CD1c-positive myeloid dendritic cell (primary cell): ENCODE results near the gene FNDC1.

Experiments used
- DNase-seq: peaks from one replicate; pipeline ENCODE4 v3.0.0-alpha.2; 2016; ENCODE audit errors: extremely low spot score

FNDC1 gene

DNA sequence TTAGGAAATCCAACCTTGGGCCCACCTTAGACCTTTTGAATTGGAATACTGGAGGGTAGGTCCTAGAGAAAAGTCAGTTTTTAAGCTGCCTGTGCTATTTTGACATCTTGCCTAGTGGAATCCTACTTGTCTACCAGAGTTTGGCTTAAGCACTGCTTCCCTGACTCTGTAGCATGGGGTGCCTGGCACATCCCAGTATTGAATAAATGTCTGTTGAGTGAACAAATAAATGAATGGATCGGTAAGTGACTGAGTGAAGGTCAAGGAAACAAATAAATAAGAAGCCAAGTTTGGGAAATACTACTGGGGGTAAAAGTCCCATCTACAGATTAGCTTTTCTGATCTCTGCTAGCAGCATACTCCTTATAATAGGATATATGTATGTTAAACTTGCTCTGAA is 140.5 kb downstream of the FNDC1 start:
- DNase-seq, result no peak

DNA sequence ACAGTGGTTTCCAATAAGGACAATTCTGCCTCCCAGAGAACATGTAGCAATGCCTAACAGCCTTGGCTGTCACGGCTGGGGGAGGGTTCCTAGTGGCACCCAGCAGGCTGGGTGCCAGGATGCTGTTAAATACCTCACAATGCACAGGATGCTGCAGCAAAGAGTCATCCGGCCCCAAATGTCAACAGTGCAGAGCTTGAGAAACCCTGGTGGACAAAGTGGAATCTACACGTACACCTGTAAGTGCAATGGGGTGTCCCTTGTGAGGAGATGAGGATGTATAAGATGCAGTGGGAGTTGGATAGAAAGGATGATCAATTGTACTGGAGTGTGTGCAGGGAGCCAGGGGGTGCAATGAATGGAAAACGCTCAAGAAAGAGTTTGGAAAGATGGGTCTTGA is 142.4 kb downstream of the FNDC1 start:
- DNase-seq, result no peak

DNA sequence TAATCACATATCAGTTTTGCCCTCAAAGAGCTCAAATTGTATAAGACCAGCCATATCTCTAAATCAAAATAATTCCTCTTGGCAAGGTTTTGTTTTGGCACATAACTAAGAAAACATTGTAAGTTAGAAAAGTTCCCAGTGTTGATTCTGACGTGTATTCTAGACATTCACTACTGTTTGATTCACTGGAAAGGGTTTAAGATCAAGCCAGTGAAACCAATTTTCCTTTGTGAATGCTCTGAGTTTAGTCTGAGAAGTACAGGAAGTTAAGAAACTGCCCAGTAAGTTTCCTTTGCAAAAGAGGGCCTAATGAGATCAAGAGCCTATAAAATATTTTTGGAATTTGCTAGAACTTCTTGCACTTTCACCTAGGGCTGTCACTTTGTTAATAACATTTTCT is 143.0 kb downstream of the FNDC1 start:
- DNase-seq, result no peak

DNA sequence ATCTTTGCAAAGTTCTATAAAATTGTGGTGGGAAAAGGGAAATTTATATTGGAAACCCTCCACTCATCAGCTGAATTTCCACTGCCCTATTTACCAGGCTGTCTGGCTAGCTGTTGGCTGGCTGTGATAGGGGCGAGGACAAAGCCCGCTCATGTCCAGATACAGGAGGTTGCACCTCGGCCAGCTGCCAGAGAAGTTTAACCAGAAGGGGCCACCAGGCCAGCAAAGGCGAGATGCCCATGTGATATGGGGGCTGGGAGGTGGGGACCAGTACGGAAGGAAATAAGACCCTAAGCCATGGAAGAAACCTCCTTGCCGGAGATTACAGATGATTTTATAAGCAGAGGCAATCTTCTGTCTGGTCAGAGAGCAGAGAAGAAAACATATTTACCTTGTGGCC is 143.8 kb downstream of the FNDC1 start:
- DNase-seq, result no peak

DNA sequence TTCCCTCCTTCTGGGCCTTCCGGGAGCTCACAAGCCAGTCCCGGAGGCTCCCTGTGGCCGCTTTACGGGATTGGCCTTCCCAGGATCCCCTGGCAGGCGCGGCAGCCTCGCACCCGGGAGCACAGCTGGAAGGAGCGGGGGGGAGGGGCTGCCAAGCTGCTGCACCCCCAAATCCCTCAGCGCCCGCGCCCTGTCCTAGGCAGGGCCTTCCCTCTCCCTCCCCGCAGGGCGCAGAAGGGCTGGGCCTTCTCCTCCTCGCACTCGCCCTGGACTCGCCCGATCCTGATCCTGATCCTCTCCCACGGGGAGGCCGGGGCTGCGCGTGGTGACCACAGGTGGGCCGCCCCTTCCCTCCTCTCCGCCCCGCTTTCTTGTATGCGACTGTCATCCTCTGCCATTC is 146.4 kb downstream of the FNDC1 start:
- no peak for DNase-seq

DNA sequence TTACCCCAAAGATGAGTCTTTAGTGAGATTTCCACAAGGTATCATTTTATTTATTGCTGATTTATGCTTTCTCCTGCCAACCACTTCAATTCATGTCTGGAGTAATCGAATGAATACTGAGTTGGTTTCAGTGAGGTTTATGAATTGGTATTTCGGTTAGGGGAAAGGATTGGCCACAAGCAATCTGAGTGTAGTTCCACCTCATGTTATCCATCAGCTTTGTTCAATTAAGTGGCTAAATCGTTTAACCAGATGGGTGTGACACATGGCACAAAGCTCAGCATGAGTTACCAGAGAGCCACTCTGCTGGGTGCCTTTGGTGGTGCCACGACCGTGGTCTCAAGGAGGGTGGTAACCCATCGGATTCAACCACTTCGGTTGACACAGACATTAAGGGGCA is 148.2 kb downstream of the FNDC1 start:
- no peak for DNase-seq

DNA sequence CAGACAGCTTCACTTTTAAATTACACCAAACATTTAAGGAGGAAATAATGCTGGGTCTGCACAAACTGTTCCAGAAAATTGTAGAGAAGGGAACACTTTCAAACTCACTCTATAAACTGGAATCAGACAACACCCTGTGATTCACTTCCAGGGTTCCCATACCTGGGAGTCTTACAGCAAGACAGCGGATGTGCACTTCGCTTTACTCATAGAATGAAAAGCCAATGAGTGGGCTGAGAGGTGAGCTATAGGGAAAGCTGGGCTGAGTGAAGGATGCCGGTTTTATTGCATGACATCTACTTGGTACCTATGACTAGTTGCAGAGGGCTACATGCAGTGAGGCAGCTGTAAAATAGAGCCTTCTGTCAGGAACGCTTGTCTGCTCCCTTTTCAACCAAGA is 152.1 kb downstream of the FNDC1 start:
- DNase-seq, result no peak
